Measurements from ENCODE around the gene GRM3.

The GRM3 gene

DNA sequence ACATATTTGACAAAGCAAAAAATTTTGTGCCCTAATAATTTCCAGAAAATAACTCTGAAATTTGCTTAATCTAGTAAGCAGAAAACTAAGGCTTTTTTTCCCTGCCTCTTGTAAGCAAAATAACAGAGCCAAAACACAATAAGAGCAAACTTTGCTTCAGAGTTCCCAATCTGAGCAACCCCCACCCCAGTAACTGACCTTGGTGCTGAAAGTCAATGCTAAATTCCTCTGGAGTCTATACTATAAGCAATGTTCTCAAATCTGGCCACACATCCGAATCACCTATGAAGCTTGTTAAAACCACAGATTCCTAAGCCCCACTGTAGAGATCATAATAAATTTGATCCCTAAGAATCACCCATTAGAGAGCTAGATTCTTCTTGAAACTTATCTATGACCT, 265.2 kb downstream of the GRM3 start:
- no peak for DNase-seq

DNA sequence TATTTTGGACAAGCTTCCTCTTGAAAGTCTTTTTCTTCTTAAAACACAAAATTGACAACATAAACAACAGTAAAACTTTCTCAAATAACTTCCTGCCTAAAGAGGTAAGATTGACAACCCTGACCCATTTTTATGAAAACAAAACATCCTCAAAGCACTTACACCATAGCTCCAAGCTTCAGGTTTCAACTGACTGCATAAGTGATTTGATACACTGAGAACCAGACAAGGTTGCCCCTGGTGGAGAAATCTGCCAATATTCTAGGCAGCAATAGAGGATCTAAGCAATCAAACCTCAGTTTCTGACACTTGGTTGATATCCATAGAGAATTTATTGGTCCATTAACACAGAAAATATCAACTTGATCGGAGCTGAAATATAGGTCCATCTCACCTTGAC, 267.9 kb downstream of the GRM3 start:
- no peak for DNase-seq

DNA sequence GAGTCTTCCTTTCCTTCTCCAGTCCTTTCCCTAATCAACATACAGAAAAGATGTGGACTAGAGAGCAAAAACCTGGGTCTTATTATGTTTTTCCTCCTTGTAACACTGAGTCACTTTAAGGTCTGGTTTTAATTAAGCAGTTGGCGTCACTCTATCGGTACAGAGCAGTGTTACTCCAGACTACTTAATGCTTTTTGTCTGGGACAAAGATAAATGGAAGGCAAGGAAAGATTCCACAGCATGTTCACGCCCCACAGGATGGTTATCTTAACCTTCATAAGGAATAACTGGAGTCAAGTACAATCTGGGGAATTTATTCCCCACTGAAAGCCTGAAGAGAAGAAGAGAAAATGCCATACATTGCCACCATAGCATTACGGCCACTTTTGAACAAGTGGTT, 270.0 kb downstream of the GRM3 start:
- no peak for DNase-seq
